H1 (cell line): ENCODE data around the gene SPOCD1.

Experiments
- CEBPB ChIP-seq: IDR thresholded peaks from 2 replicates; pipeline ENCODE4 v1.6.1; 2012; ENCODE audit warnings: low read depth, low read length
- CTCF ChIP-seq, 3 experiments: IDR thresholded peaks; 1 replicate in 2 of 3; 2 replicates in 1 of 3; pipeline versions ENCODE4 v1.5.1 to v1.6.1; 2011; ENCODE audit warnings: low read length in 3 of 3, mild to moderate bottlenecking in 3 of 3, inconsistent platforms in 2 of 3, low read depth in 1 of 3, moderate library complexity in 1 of 3; ENCODE audit not compliant: insufficient read depth in 1 of 3; ENCODE audit errors: control extremely low read depth in 1 of 3
- EZH2 ChIP-seq: fragments of 200-600 bp; sonication (generic); IDR thresholded peaks from 2 replicates; pipeline ENCODE4 v1.7.1; 2012; ENCODE audit warnings: low read depth, mild to moderate bottlenecking, moderate library complexity, low read length, inconsistent platforms; ENCODE audit not compliant: severe bottlenecking
- GABPA ChIP-seq: IDR thresholded peaks from 2 replicates; pipeline ENCODE4 v1.6.1; 2011; ENCODE audit warnings: mild to moderate bottlenecking, low read length, moderate library complexity, borderline replicate concordance; ENCODE audit not compliant: insufficient read depth
- HDAC2 ChIP-seq, 2 experiments: fragments of 300-600 bp in 1 of 2; sonication (generic) in 1 of 2; IDR thresholded peaks; 2 replicates each; pipeline ENCODE4 v1.6.1; 2011 to 2012; ENCODE audit warnings: low read depth in 2 of 2, low read length in 2 of 2, mild to moderate bottlenecking in 2 of 2, moderate library complexity in 2 of 2, borderline replicate concordance in 1 of 2, inconsistent platforms in 1 of 2
- JUN ChIP-seq: IDR thresholded peaks from 2 replicates; pipeline ENCODE4 v1.6.1; 2011; ENCODE audit warnings: low read depth, mild to moderate bottlenecking, improper control_type of control experiment, low read length
- MAX ChIP-seq: IDR thresholded peaks from 2 replicates; pipeline ENCODE4 v1.6.1; 2012; ENCODE audit warnings: inconsistent platforms
- POLR2A ChIP-seq, 2 experiments: IDR thresholded peaks; 1 replicate in 1 of 2; 2 replicates in 1 of 2; pipeline ENCODE4 v1.6.1; 2011; ENCODE audit warnings: low read depth in 2 of 2, low read length in 2 of 2, mild to moderate bottlenecking in 2 of 2; ENCODE audit errors: control extremely low read depth in 1 of 2
- SP4 ChIP-seq: IDR thresholded peaks from 2 replicates; pipeline ENCODE4 v1.6.1; 2012; ENCODE audit warnings: low read length, inconsistent platforms
- TAF1 ChIP-seq: IDR thresholded peaks from 2 replicates; pipeline ENCODE4 v1.6.1; 2011; ENCODE audit warnings: mild to moderate bottlenecking, low read depth, low read length
- TBP ChIP-seq: IDR thresholded peaks from 2 replicates; pipeline ENCODE4 v1.6.1; 2011; ENCODE audit warnings: low read depth, low read length, improper control_type of control experiment
- TCF12 ChIP-seq: IDR thresholded peaks from 2 replicates; pipeline ENCODE4 v1.6.1; 2011; ENCODE audit warnings: low read depth, mild to moderate bottlenecking, low read length
- TEAD4 ChIP-seq: IDR thresholded peaks from 2 replicates; pipeline ENCODE4 v1.6.1; 2012; ENCODE audit warnings: low read depth, low read length, inconsistent platforms, mixed read lengths

DNA sequence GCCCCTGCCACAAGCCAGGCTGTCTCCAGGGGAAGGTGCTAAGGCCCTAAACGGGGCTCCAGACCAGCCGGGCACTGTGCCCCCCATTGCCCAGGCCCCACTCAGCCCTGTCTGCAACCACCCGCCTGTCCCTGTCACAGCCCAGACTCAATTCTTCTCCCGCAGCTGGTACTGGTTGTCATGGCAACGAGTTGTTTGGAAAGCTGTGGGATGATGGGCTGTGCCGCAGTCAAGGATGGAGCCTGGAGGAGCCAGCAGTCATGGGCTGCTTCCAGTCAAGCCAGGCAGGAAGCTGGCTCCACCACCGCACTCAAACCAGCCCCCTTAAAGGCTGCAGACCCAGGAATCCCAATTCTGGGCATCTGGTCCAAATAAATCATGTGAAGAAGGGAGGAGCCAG is 4.2 kb downstream of the SPOCD1 start:
- TF ChIP-seq CTCF (IDR thresholded peaks at IDR 0.05; ENCODE audit: control extremely low read depth in 1 of 3, insufficient read depth in 1 of 3, low read depth in 1 of 3, low read length in 3 of 3) (no peak), JUN (no peak), SP4 (no peak), GABPA (no peak), POLR2A (IDR thresholded peaks at IDR 0.05; ENCODE audit: control extremely low read depth in 1 of 2, low read depth in 2 of 2, low read length in 2 of 2) (no peak), CEBPB (no peak), TEAD4 (no peak), HDAC2 (IDR thresholded peaks at IDR 0.05; ENCODE audit: borderline replicate concordance in 1 of 2, low read depth in 2 of 2, low read length in 2 of 2) (no peak), TCF12 (no peak), EZH2 (no peak), TBP (no peak), MAX (no peak), TAF1 (no peak)
